Upper lobe of right lung (tissue), 1 donor: ENCODE data around the gene ARMH1. TPM values are rescaled to one million over a fixed set of nuclear protein-coding genes. Genes with fewer than 3 reads are reported as not detected.

Experiments used
- ATAC-seq: fragments of 200-7000 bp; cut with Tn5 transposase; one replicate; pipeline ENCODE4 v1.9.1; 2020; ENCODE audit warnings: mild to moderate bottlenecking, moderate library complexity
- DNase-seq: peaks from one replicate; pipeline ENCODE4 v3.0.0-alpha.2; 2020
- H3K27ac ChIP-seq: fragments of 200-600 bp; one replicate; pipeline ENCODE4 v1.8.0; 2022
- H3K27me3 ChIP-seq: fragments of 200-600 bp; one replicate; pipeline ENCODE4 v1.8.0; 2022; ENCODE audit warnings: mild to moderate bottlenecking
- H3K36me3 ChIP-seq: fragments of 200-600 bp; one replicate; pipeline ENCODE4 v1.8.0; 2022
- H3K4me1 ChIP-seq: fragments of 200-600 bp; one replicate; pipeline ENCODE4 v1.8.0; 2022
- H3K4me3 ChIP-seq: fragments of 200-600 bp; one replicate; pipeline ENCODE4 v1.8.0; 2022; ENCODE audit warnings: mild to moderate bottlenecking
- H3K9me3 ChIP-seq: fragments of 200-600 bp; one replicate; pipeline ENCODE4 v1.8.0; 2022
- intact Hi-C: fragments of 100-400 bp; cut with DNase I; formaldehyde crosslinking; loops from one replicate; pipeline ENCODE4 v1.11.0; 2022
- total RNA-seq: library from RNA; stranded (reverse); fragmentation: NEBNext Ultra II Directional; extraction: Animal tissue kit (Norgen Biotek cat#: 25700); gene quantifications from one replicate; pipeline ENCODE4 v1.2.1, GENCODE V29; 2021
- TF ChIP-seq, protein P1 (sequence below): fragments of 200-600 bp; IDR thresholded peaks from one replicate; pipeline ENCODE4 v1.8.0; 2022; ENCODE audit warnings: antibody characterized with exemption
- donor health status: DM: no; HTN: yes; CAD: no; lungs with severe emphysema.

The ARMH1 gene
- total RNA-seq, 1 donor from 2014 or later = 5.9 TPM

DNA sequence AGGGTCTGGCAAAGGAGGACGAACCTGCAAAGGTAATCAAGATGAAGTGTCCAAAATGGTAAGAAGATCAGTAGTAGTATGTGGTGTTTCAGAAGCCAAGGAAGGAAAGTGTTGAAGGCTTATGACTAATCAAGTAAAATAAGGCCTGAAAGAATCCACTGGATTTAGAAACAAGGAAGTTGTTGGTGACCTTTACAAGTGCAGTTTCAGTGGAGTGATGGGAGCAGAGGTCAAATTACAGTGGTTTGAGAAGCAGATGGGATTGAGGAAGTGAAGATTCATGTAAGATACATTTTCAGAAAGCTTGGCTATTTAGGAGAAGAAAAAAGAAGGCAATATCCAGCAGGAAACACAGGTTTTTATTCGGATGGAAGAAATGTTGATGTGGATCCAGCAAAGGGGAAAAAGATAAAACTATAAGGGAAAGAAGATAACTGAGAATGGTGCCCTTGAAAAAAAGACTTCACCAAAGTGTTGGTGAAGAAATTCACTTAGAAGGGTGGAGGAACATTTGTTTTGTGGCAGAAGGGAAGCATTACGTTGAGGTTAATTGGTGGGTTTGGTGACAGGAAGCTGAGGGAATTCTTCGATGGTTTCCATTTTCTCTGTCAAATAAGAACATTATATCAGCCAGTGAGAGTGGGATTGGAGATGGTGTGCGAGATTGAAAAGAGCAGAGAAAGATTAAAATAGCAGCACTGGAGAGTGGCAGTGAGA lies 2.1 kb downstream of the ARMH1 start:
- intact Hi-C loops = no loop called here
- H3K27me3 ChIP-seq = no peaks in the 10 kb centered on the region
- H3K4me1 ChIP-seq = peaks cover 40% of the 10 kb centered on the region
- peak overlapping the region; percentile 97 for H3K27ac ChIP-seq
- no peak overlapping the region for H3K4me3 ChIP-seq
- TF ChIP-seq, protein P1, sequence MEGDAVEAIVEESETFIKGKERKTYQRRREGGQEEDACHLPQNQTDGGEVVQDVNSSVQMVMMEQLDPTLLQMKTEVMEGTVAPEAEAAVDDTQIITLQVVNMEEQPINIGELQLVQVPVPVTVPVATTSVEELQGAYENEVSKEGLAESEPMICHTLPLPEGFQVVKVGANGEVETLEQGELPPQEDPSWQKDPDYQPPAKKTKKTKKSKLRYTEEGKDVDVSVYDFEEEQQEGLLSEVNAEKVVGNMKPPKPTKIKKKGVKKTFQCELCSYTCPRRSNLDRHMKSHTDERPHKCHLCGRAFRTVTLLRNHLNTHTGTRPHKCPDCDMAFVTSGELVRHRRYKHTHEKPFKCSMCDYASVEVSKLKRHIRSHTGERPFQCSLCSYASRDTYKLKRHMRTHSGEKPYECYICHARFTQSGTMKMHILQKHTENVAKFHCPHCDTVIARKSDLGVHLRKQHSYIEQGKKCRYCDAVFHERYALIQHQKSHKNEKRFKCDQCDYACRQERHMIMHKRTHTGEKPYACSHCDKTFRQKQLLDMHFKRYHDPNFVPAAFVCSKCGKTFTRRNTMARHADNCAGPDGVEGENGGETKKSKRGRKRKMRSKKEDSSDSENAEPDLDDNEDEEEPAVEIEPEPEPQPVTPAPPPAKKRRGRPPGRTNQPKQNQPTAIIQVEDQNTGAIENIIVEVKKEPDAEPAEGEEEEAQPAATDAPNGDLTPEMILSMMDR = no peak
- no peaks in the 10 kb centered on the region for H3K9me3 ChIP-seq
- no peaks in the 10 kb centered on the region for H3K36me3 ChIP-seq
- ATAC-seq (no peak), DNase-seq (no peak)

DNA sequence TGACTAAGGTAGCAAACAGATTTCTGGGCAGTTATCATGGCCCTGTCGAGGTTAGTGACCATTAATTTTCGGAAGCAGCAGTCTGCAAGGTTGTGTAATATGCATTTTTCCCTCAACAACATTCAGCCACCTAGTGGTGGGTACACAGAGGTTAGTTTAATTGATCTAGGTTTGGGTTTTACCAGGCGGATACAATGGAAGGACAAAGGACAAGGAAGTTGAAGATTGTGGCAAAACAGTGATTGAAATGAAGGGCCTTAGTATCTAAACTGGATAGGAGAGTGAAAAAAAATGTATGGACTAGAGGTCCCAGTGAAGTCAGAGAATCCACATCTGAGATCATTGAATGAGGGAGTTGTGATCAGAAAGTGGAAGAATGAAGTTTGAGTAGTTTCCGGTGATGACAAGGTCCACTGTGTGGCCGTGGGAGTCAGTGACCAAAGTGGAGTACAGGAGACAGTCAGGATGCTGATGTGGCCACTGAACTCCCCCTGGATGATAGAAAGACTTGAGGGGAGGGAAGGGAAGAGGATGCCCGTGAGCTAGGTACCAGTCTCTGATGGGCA lies 2.8 kb downstream of the ARMH1 start:
- Histone ChIP-seq H3K9me3 (no peaks in the 10 kb centered on the region), H3K4me3 (no peak overlapping the region), H3K27ac (peak overlapping the region; percentile 97), H3K27me3 (no peaks in the 10 kb centered on the region), H3K4me1 (peaks cover 35% of the 10 kb centered on the region), H3K36me3 (no peaks in the 10 kb centered on the region)
- TF ChIP-seq, protein P1 = peak; percentile 52
- DNase-seq = peak; percentile 6
- no peak for ATAC-seq
- intact Hi-C loops = no loop called here

DNA sequence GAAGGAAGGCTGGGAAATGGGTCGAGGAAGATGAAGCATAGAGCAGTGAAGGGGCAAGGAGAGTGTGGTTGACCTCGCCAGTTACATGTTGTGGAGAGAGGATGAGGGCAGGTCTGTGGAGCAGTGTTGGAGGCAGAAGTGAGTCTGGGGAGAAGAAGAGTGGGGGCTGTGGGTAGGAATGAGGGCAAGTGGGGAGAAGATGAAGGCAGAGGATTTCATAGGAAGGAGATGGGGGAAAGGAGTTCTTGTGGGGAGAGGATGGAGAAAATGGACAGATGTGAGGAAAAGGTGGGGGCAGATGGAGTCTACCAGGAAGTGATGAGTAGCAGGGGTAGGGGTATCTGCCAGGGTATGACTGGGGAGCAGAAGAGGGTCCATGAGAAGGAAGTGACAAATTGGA lies 3.6 kb downstream of the ARMH1 start:
- intact Hi-C loops = no loop called here
- no peaks in the 10 kb centered on the region for H3K9me3 ChIP-seq
- H3K27ac ChIP-seq = no peak overlapping the region
- peaks cover 28% of the 10 kb centered on the region for H3K4me1 ChIP-seq
- DNase-seq (no peak), ATAC-seq (no peak)
- TF ChIP-seq, protein P1 = no peak
- H3K27me3 ChIP-seq = no peaks in the 10 kb centered on the region
- H3K36me3 ChIP-seq = no peaks in the 10 kb centered on the region
- H3K4me3 ChIP-seq = no peak overlapping the region

DNA sequence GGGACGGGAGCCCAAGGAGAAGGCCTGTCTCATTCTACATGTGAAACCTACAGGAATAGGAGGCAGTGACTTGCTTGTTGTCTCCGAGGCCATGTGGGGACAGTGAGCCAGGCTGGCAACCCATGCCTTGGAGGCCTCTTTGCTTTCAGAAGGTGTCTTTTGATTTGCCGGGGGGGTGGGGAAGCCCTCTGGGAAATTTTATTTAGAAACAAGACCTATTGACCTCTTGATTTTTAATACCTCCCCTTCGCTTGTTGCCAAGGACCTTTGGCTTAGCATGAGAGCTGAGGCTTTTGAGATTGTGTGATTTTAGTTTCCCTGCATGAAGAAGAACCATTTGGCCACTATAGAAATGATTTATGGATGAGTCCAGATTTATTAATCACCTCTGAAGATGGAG lies 4.1 kb downstream of the ARMH1 start:
- ATAC-seq (no peak), DNase-seq (peak; percentile 32)
- intact Hi-C loops = no loop called here
- H3K27ac ChIP-seq = no peak overlapping the region
- TF ChIP-seq, protein P1 = no peak
- H3K4me1 ChIP-seq = peaks cover 23% of the 10 kb centered on the region
- no peaks in the 10 kb centered on the region for H3K36me3 ChIP-seq
- no peaks in the 10 kb centered on the region for H3K27me3 ChIP-seq
- no peak overlapping the region for H3K4me3 ChIP-seq
- H3K9me3 ChIP-seq = no peaks in the 10 kb centered on the region

DNA sequence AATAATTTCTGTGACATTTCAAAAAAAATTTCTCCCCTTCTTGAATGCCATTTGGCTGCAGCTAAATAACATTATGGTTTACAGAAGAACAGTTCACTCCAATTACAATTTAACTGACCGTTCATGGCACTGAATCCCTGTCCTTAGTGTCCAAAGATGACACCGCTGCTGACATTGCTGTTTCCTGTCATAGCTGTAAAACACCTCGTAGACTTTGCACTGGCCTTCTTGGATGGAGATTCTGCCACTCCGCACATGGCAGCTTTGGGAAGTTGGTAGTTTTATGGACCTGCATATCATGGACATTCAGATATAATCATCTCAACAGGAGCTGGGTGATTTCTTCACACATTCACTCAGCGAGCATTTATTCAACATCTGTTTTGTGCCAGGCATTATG lies 5.0 kb downstream of the ARMH1 start:
- no peaks in the 10 kb centered on the region for H3K27me3 ChIP-seq
- peaks cover 22% of the 10 kb centered on the region for H3K4me1 ChIP-seq
- DNase-seq = no peak
- no peak overlapping the region for H3K27ac ChIP-seq
- ATAC-seq = no peak
- intact Hi-C loops = no loop called here
- no peaks in the 10 kb centered on the region for H3K36me3 ChIP-seq
- H3K4me3 ChIP-seq = no peak overlapping the region
- TF ChIP-seq, protein P1 = no peak
- H3K9me3 ChIP-seq = no peaks in the 10 kb centered on the region
